GM12878 (cell line): ENCODE data around the gene FGF19. TPM values are rescaled to one million over a fixed set of nuclear protein-coding genes. Genes with fewer than 3 reads are reported as not detected.

Experiments
- ATAC-seq: fragments of 200-7000 bp; cut with Tn5 transposase; 3 replicates; pipeline ENCODE4 v1.9.1; 2020; ENCODE audit warnings: mild to moderate bottlenecking, moderate library complexity
- BruUV-seq: library from RNA; stranded (reverse); fragments of 400-500 nt; replicated peaks from 2 replicates; lab custom pipeline; 2021; lab: Mats Ljungman, UMichigan
- CTCF ChIA-PET: fragments of 300-600 bp; sonication (Branson Sonifier 250); formaldehyde crosslinking; extraction: SDS; loops from one replicate; lab custom pipeline; 2021; ENCODE audit warnings: inconsistent platforms; lab: Yijun Ruan, JAX
- POLR2A ChIA-PET: fragments of 350-600 bp; formaldehyde crosslinking; extraction: SDS; loops from one replicate; lab custom pipeline; 2021; ENCODE audit warnings: inconsistent platforms; lab: Charles Lee
- RAD21 ChIA-PET: fragments of 300-600 bp; sonication (Branson Sonifier 250); formaldehyde crosslinking; loops from one replicate; lab custom pipeline; 2023; ENCODE audit warnings: antibody characterized with exemption; ENCODE audit not compliant: unreplicated experiment; lab: Charles Lee
- SMC1A ChIA-PET: fragments of 300-600 bp; sonication (Branson Sonifier 250); formaldehyde crosslinking; loops from one replicate; lab custom pipeline; 2023; ENCODE audit not compliant: unreplicated experiment, uncharacterized antibody; lab: Charles Lee
- DNase-seq: peaks from one replicate; pipeline ENCODE4 v3.0.0-alpha.2; 2011; ENCODE audit warnings: low read depth, low spot score
- FAIRE-seq: peaks from 3 replicates; lab custom pipeline; 2011; peaks lifted over from hg19 to GRCh38; lab: Jason Lieb, UNC
- H2AFZ ChIP-seq: 2 replicates; pipeline ENCODE4 v1.6.0; 2011; ENCODE audit warnings: low read depth, low read length, control low read depth; ENCODE audit not compliant: control insufficient read depth
- H3K27ac ChIP-seq: 2 replicates; pipeline ENCODE4 v1.5.1; 2011; ENCODE audit warnings: control low read depth; ENCODE audit not compliant: control insufficient read depth, insufficient read depth
- H3K27me3 ChIP-seq, 2 experiments: replicated peaks in 1 of 2; 2 replicates each; pipeline versions ENCODE4 v1.6.0 to v1.6.1; 2011; ENCODE audit warnings: low read length in 1 of 2; ENCODE audit not compliant: control insufficient read depth in 2 of 2, insufficient read depth in 2 of 2
- H3K36me3 ChIP-seq, 2 experiments: 2 replicates each; pipeline ENCODE4 v1.5.1; 2011; ENCODE audit warnings: low read length in 1 of 2; ENCODE audit not compliant: control insufficient read depth in 2 of 2, insufficient read depth in 2 of 2
- H3K4me1 ChIP-seq: 2 replicates; pipeline ENCODE4 v1.6.1; 2011; ENCODE audit warnings: mild to moderate bottlenecking, low read length, moderate library complexity, mixed read lengths; ENCODE audit not compliant: control insufficient read depth, insufficient read depth
- H3K4me2 ChIP-seq: 2 replicates; pipeline ENCODE4 v1.6.0; 2011; ENCODE audit warnings: control low read depth; ENCODE audit not compliant: control insufficient read depth, insufficient read depth
- H3K4me3 ChIP-seq: fragments of 200-600 bp; sonication (generic); 2 replicates; pipeline ENCODE4 v1.5.1; 2016
- H3K79me2 ChIP-seq: 2 replicates; pipeline ENCODE4 v1.6.0; 2011; ENCODE audit warnings: low read length; ENCODE audit not compliant: control insufficient read depth, insufficient read depth
- H3K9ac ChIP-seq: 2 replicates; pipeline ENCODE4 v1.8.0; 2011; ENCODE audit warnings: low read length, control low read depth, mixed read lengths; ENCODE audit not compliant: control insufficient read depth, insufficient read depth
- H3K9me3 ChIP-seq: replicated peaks from 3 replicates; pipeline ENCODE4 v1.5.1; 2011; ENCODE audit warnings: mild to moderate bottlenecking, low read length; ENCODE audit not compliant: control insufficient read depth, insufficient read depth
- H4K20me1 ChIP-seq: 2 replicates; pipeline ENCODE4 v1.6.0; 2011; ENCODE audit not compliant: control insufficient read depth, insufficient read depth
- ATF7 ChIP-seq: fragments of 450-650 bp; IDR thresholded peaks from 2 replicates; pipeline ENCODE4 v1.6.1; 2016; ENCODE audit warnings: low read depth, mild to moderate bottlenecking
- CHD4 ChIP-seq: fragments of 200-600 bp; sonication (generic); IDR thresholded peaks from 2 replicates; pipeline ENCODE4 v1.6.1; 2016; ENCODE audit warnings: mild to moderate bottlenecking
- EZH2 ChIP-seq: IDR thresholded peaks from 2 replicates; pipeline ENCODE4 v1.6.1; 2012; ENCODE audit warnings: low read depth, mild to moderate bottlenecking, control low read depth, inconsistent platforms, low read length, borderline replicate concordance; ENCODE audit not compliant: control insufficient read depth
- KDM1A ChIP-seq: fragments of 200-600 bp; sonication (generic); IDR thresholded peaks from 2 replicates; pipeline ENCODE4 v1.6.1; 2016; ENCODE audit warnings: borderline replicate concordance
- MEF2A ChIP-seq: IDR thresholded peaks from 2 replicates; pipeline ENCODE4 v1.6.1; 2011; ENCODE audit warnings: low read depth, mild to moderate bottlenecking, low read length, moderate library complexity; ENCODE audit not compliant: insufficient read depth
- NFYB ChIP-seq: IDR thresholded peaks from 2 replicates; pipeline ENCODE4 v1.6.1; 2011; ENCODE audit warnings: low read depth, mild to moderate bottlenecking, low read length, improper control_type of control experiment, moderate library complexity; ENCODE audit not compliant: insufficient read depth
- PAX8 ChIP-seq: fragments of 450-650 bp; IDR thresholded peaks from 2 replicates; pipeline ENCODE4 v1.6.1; 2017; ENCODE audit warnings: mild to moderate bottlenecking, moderate library complexity
- RELA ChIP-seq: fragments of 450-650 bp; IDR thresholded peaks from 2 replicates; pipeline ENCODE4 v1.8.0; 2014; ENCODE audit warnings: borderline replicate concordance; ENCODE audit not compliant: partially characterized antibody
- SIN3A ChIP-seq: IDR thresholded peaks from 2 replicates; pipeline ENCODE4 v1.6.1; 2012; ENCODE audit warnings: low read depth, low read length, improper control_type of control experiment
- TAF1 ChIP-seq: IDR thresholded peaks from 2 replicates; pipeline ENCODE4 v1.6.1; 2011; ENCODE audit warnings: mild to moderate bottlenecking, low read depth, low read length, borderline replicate concordance
- TCF7 ChIP-seq: IDR thresholded peaks from 2 replicates; pipeline ENCODE4 v1.6.1; 2014; ENCODE audit warnings: antibody characterized with exemption, borderline replicate concordance
- WGBS: methylation state at CpG from one replicate; pipeline ENCODE4 v1.1.6; 2016; ENCODE audit warnings: low lambda C conversion rate; ENCODE audit not compliant: insufficient replicate concordance, insufficient coverage; ENCODE audit errors: missing lambda C conversion rate; 5-methylcytosine and 5-hydroxymethylcytosine counted together
- in situ Hi-C: fragments of 300-500 bp; cut with MboI; formaldehyde crosslinking; loops from 9 replicates; pipeline ENCODE4 v1.14.3; 2018; ENCODE audit warnings: mixed read lengths
- intact Hi-C: fragments of 100-400 bp; cut with micrococcal nuclease; formaldehyde crosslinking; loops from one replicate; pipeline ENCODE4 v1.14.2; 2022; ENCODE audit not compliant: unreplicated experiment
- polyA plus RNA-seq, 11 experiments: library from polyadenylated mRNA; depleted of rRNA in 4 of 11; unstranded in 6 of 11; stranded (reverse) in 5 of 11; fragments of >200 nt; fragmentation: Nextera tagmentation in 4 of 11; fragmentation: Illumina TruSeq in 1 of 11; extraction: Ambion mirVana in 4 of 11; extraction: Trizol in 1 of 11; gene quantifications; 1 replicate in 1 of 11; 2 replicates in 10 of 11; pipeline versions ENCODE4 v1.2.1 to v1.2.3, GENCODE V29; 2011 to 2016; ENCODE audit warnings: inconsistent platforms in 2 of 11, missing spikeins in 2 of 11, low read depth in 1 of 11
- total RNA-seq, 4 experiments: library from RNA; depleted of rRNA in 3 of 4; stranded (reverse); fragments of >200 nt in 3 of 4; fragmentation: Illumina TruSeq in 1 of 4; extraction: Trizol in 1 of 4; gene quantifications; 2 replicates each; pipeline versions ENCODE4 v1.2.1 to v1.2.3, GENCODE V29; 2013 to 2021
- TF ChIP-seq, protein P1 (sequence below): fragments of 450-650 bp; formaldehyde crosslinking; IDR thresholded peaks from 2 replicates; pipeline ENCODE4 v1.5.0; 2022; ENCODE audit warnings: mild to moderate bottlenecking, missing genetic modification characterization
- TF ChIP-seq, protein P2 (sequence below): IDR thresholded peaks from 2 replicates; pipeline ENCODE4 v1.6.1; 2011; ENCODE audit warnings: low read depth, mild to moderate bottlenecking, low read length, moderate library complexity, borderline replicate concordance; ENCODE audit errors: extremely low read depth
- TF ChIP-seq, protein P3 (sequence below): fragments of 450-650 bp; formaldehyde crosslinking; IDR thresholded peaks from 2 replicates; pipeline ENCODE4 v1.4.0; 2022; ENCODE audit warnings: mild to moderate bottlenecking, moderate library complexity

FGF19 gene
- total and polyA plus RNA-seq, 10 of the 15 experiments (the other 5 are each of a cell fraction or from before 2014, with no cell fraction given): 0.08 TPM; not detected in 9

DNA sequence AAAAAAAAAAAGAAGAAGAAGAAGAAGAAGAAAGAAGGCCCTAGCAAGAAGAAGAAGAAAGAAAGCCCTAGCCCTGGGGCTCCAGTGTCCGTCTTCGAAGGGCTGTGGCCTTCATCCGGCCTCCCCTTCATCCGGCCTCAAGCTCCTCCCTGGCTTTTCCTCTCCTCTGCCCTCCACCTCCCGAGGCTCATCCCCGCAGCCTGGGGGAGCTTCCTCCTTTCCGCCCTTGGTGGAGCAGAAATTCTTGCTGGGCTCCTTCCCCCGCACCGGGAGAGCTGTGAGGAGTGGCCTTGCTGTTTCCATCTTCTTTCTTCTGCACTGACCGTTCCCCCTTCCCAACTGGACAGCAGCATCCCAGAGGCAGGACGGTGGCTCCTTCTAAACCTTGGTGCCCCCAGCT is 19.2 kb downstream of the FGF19 start:
- no peak for FAIRE-seq
- SMC1A ChIA-PET: interaction anchor here (0.6 kb wide), 1 partner anchor 237 kb away, joined by 3 read pairs; no protein-coding TSS in a partner anchor
- H3K4me2 ChIP-seq: no peak overlapping the region
- H2AFZ ChIP-seq: no peak overlapping the region
- H3K4me1 ChIP-seq: no peaks in the 10 kb centered on the region
- H3K9ac ChIP-seq: no peak overlapping the region
- intact Hi-C loops (loop anchor here (5.0 kb wide), 1 partner anchor 518 kb away; the partner anchor contains the start of gene FADD), in situ Hi-C loops (loop anchor here (5.0 to 10.0 kb wide), 2 partner anchors 203 to 510 kb away; no protein-coding TSS in a partner anchor)
- no peaks in the 10 kb centered on the region for H3K79me2 ChIP-seq
- no peaks in the 10 kb centered on the region for H3K36me3 ChIP-seq
- CTCF ChIA-PET: interaction anchor here (0.7 to 1.2 kb wide), 2 partner anchors 202 to 728 kb away, joined by 3 to 4 read pairs; no protein-coding TSS in a partner anchor
- DNase-seq: no peak
- H3K9me3 ChIP-seq: no peaks in the 10 kb centered on the region; the same call in 2 of the 3 replicates
- RAD21 ChIA-PET: interaction anchor here (0.6 to 0.7 kb wide), 2 partner anchors 582 to 934 kb away, joined by 5 read pairs; no protein-coding TSS in a partner anchor
- BruUV-seq: no TSS peak
- no peaks in the 10 kb centered on the region for H4K20me1 ChIP-seq
- H3K27me3 ChIP-seq: no peaks in the 10 kb centered on the region
- H3K27ac ChIP-seq: no peak overlapping the region
- no peak for TF ChIP-seq PAX8
- TF ChIP-seq SIN3A: no peak
- TF ChIP-seq, protein P1, sequence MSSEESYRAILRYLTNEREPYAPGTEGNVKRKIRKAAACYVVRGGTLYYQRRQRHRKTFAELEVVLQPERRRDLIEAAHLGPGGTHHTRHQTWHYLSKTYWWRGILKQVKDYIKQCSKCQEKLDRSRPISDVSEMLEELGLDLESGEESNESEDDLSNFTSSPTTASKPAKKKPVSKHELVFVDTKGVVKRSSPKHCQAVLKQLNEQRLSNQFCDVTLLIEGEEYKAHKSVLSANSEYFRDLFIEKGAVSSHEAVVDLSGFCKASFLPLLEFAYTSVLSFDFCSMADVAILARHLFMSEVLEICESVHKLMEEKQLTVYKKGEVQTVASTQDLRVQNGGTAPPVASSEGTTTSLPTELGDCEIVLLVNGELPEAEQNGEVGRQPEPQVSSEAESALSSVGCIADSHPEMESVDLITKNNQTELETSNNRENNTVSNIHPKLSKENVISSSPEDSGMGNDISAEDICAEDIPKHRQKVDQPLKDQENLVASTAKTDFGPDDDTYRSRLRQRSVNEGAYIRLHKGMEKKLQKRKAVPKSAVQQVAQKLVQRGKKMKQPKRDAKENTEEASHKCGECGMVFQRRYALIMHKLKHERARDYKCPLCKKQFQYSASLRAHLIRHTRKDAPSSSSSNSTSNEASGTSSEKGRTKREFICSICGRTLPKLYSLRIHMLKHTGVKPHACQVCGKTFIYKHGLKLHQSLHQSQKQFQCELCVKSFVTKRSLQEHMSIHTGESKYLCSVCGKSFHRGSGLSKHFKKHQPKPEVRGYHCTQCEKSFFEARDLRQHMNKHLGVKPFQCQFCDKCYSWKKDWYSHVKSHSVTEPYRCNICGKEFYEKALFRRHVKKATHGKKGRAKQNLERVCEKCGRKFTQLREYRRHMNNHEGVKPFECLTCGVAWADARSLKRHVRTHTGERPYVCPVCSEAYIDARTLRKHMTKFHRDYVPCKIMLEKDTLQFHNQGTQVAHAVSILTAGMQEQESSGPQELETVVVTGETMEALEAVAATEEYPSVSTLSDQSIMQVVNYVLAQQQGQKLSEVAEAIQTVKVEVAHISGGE (CRISPR knock-in tag): no peak
- TF ChIP-seq TAF1: no peak
- no peak for TF ChIP-seq ATF7
- TF ChIP-seq EZH2: no peak
- no peak for TF ChIP-seq TCF7
- TF ChIP-seq CHD4: no peak
- no peak for TF ChIP-seq KDM1A
- TF ChIP-seq NFYB: no peak
- TF ChIP-seq MEF2A: no peak
- TF ChIP-seq, protein P2, sequence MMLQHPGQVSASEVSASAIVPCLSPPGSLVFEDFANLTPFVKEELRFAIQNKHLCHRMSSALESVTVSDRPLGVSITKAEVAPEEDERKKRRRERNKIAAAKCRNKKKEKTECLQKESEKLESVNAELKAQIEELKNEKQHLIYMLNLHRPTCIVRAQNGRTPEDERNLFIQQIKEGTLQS: no peak
- TF ChIP-seq, protein P3, sequence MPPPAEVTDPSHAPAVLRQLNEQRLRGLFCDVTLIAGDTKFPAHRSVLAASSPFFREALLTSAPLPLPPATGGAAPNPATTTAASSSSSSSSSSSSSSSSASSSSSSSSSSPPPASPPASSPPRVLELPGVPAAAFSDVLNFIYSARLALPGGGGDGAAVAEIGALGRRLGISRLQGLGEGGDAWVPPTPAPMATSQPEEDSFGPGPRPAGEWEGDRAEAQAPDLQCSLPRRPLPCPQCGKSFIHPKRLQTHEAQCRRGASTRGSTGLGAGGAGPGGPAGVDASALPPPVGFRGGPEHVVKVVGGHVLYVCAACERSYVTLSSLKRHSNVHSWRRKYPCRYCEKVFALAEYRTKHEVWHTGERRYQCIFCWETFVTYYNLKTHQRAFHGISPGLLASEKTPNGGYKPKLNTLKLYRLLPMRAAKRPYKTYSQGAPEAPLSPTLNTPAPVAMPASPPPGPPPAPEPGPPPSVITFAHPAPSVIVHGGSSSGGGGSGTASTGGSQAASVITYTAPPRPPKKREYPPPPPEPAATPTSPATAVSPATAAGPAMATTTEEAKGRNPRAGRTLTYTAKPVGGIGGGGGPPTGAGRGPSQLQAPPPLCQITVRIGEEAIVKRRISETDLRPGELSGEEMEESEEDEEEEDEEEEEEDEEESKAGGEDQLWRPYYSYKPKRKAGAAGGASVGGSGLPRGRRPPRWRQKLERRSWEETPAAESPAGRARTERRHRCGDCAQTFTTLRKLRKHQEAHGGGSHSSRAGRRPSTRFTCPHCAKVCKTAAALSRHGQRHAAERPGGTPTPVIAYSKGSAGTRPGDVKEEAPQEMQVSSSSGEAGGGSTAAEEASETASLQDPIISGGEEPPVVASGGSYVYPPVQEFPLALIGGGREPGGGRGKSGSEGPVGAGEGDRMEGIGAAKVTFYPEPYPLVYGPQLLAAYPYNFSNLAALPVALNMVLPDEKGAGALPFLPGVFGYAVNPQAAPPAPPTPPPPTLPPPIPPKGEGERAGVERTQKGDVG (CRISPR knock-in tag): no peak
- TF ChIP-seq RELA: no peak
- WGBS: 50% methylated on average over 11 of the region's 11 CpGs
- ATAC-seq: no peak
- H3K4me3 ChIP-seq: no peak overlapping the region
- POLR2A ChIA-PET: no interaction called here
